HG03439 (cell line): ENCODE measurements around the gene ZNF385C.

Source experiments
- ATAC-seq: cut with Tn5 transposase; IDR thresholded peaks from one replicate; pipeline ENCODE4 v1.9.1; 2021; ENCODE audit warnings: mild to moderate bottlenecking, moderate library complexity; ENCODE audit not compliant: unreplicated experiment

Gene ZNF385C

DNA sequence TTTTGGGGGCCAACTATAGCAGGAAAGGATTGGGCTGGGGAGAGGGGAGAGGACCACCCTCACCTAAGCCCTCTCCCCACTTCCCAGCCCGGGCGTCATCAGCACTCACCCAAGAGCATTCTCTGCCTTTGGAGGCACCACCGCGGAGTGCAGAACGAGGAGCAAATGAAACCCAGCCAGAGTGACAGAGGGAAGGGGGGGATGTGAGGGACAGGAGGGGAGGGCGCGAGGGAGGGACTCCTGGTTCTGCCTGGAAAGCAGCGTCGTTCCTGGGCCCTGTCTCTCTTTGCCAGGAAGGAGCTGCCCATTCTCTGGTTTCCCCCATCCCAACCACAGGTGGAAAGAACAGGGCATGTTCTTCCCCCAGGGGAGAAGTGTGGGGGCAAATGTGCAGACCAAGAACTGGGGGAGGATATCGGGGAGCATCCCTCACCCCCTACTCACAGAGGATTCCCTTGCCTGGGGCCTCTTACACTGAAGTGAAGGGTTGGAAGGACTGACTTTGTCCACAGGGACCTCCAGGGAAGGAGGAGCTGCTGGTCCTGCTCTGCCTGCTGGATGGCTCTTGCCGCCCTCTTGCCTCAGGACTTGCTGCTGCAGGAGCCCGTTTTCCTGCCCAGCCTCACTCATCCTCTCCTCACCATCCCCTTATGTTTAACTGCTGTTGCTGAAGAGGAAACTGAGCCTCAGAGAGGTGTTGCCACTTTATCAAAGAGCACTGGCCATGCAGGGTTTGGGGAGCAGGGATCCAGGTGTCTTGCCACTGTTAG lies 44.4 kb downstream of the ZNF385C start:
- no peak for ATAC-seq

- ATAC-seq = no peak
These were observed 45.9 kb downstream of the ZNF385C start for GRCh38 chr17:42052346-42052877.

- no peak for ATAC-seq
These were observed 46.6 kb downstream of the ZNF385C start for GRCh38 chr17:42051645-42052044.

DNA sequence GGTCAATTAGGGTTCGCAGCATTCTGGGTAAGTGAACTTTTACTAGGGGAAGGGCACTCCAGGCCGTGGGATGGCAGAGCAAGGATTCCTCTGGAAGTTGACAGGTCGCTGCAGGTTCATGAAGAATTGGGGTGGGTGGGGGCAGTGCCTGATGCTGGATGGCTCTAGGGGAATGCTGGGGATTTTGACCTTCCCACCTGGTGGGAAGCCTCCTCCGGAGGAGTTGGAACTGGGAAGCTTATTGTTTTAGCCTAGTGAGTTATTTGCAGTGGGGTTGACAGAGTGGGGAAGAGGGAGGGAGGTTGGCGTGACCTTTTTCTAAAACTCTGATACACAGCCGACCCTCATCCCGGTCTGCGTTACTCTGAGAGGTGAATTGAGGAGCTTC lies 47.3 kb downstream of the ZNF385C start:
- no peak for ATAC-seq

- peak; percentile 53 for ATAC-seq
These were observed 47.8 kb downstream of the ZNF385C start, which contains the start of gene C17orf113 for GRCh38 chr17:42050393-42051012. C17orf113 (minus strand) TSS chr17:42050601; CDS start chr17:42043376, 7,225 bp downstream.

GRCh38 chr17:42049834-42050392 lies 48.4 kb downstream of the ZNF385C start:
- ATAC-seq = peak; percentile 27

DNA sequence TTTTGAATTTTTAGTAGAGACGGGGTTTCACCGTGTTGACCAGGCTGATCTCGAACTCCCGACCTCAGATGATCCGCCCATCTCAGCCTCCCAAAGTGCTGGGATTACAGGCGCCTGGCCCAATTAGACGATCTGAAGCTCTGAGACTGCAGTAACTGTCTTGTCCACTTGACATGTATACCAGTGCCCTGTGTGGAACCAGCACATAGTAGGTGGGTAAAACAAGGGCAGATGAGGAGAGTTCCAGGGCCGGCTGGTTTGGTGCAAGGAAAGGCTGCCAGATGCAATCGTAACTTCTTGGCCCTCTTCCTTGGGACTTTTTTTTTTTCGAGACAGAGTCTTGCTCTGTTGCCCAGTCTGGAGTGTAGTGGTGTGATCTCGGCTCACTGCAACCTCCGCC lies 50.9 kb downstream of the ZNF385C start:
- no peak for ATAC-seq

DNA sequence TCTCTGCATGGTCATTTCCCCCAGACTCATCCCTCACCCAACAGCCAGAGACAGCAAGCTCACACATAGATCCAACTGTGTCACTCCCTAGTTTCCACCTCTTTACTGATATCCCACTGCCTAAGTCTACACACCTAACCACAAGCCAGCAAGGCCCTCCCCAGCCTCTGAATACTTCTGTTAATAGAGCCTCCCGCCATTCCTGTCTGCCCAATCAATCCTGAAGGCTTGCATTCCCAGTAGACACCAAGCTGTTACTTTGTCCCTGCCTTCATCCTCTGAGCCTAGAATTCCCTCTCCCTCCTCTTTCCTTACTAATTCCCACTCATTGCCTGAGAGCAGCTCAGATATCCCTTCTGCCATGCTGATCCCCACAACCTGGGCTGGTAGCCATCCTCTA lies 52.6 kb downstream of the ZNF385C start:
- ATAC-seq = no peak

GRCh38 chr17:42042598-42043319 lies 55.5 kb downstream of the ZNF385C start:
- ATAC-seq = no peak

- no peak for ATAC-seq
These were observed 56.7 kb downstream of the ZNF385C start for GRCh38 chr17:42041619-42042018.

DNA sequence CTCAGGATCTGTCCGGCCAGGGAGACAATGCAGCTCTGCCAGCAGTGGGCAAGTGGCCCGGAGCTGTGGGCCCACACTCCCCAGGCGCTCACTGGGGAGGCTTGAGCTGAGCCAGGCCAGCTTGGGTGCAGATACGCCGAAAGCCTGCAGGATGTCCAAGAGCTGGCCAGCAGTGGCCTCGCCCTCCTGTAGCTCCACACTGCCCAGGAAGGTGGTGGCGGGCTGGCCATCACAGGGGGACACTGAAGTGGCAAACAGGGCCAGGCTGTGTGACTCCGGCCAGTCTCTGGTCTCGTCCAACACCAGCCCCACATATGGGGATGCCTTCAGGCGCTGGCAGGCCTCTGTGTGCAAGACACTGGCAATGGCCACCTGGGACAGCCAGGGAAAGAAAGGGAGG lies 57.5 kb downstream of the ZNF385C start:
- no peak for ATAC-seq

- ATAC-seq = no peak
These were observed 58.2 kb downstream of the ZNF385C start for GRCh38 chr17:42039794-42040763.

- no peak for ATAC-seq
These were observed 59.9 kb downstream of the ZNF385C start for GRCh38 chr17:42038221-42038973.

- ATAC-seq = no peak
These were observed 64.2 kb downstream of the ZNF385C start for GRCh38 chr17:42034059-42034458.

GRCh38 chr17:42031584-42031983 lies 66.7 kb downstream of the ZNF385C start:
- no peak for ATAC-seq

GRCh38 chr17:42028791-42029127 lies 69.5 kb downstream of the ZNF385C start:
- ATAC-seq = no peak

GRCh38 chr17:42027961-42028790 lies 70.1 kb downstream of the ZNF385C start:
- ATAC-seq = no peak

- ATAC-seq = no peak
These were observed 70.7 kb downstream of the ZNF385C start for GRCh38 chr17:42027590-42027889.
